GM12891 (cell line): Measurements from ENCODE around the gene PIGX.

Experiments used
- POLR2A ChIP-seq: IDR thresholded peaks from 2 replicates; pipeline ENCODE4 v1.6.1; 2011; ENCODE audit warnings: low read depth, low read length, control low read depth
- SPI1 ChIP-seq: IDR thresholded peaks from 2 replicates; pipeline ENCODE4 v1.6.1; 2011; ENCODE audit warnings: low read depth, low read length, control low read depth

DNA sequence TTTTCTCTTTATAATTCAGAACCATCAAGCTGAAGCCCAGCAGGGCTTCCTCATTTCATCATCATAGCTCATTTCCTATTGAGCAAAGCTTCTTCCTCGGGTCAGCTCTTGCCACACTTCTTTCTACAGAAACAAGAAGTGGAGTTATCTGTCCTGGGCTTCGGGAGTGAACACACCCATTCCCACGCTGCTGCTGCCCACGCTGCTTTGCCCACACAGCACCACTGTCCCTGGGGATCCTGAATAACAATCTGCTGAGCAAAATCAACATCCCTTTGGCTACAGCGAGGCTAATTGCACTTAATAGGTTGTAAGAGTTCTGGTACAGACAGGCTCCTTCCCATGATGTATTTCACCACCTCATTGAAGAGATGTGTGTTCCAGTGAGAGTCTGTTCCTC, 23.8 kb upstream of the PIGX start:
- TF ChIP-seq POLR2A (no peak), SPI1 (peak; percentile 37; the same call in 1 of the 2 replicates)
